Heart left ventricle (tissue), 16 donors: ENCODE results near the gene ELMO2. TPM values are rescaled to one million over a fixed set of nuclear protein-coding genes. Genes with fewer than 3 reads are reported as not detected.

Experiments used
- ATAC-seq, 4 donors: fragments of 200-7000 bp; cut with Tn5 transposase; one replicate each; pipeline ENCODE4 v1.9.1; 2020 to 2022; ENCODE audit warnings: moderate library complexity in 4 of 4, mild to moderate bottlenecking in 3 of 4, moderate number of reproducible peaks in 1 of 4
- DNase-seq, 5 donors: peaks; one replicate each; pipeline ENCODE4 v3.0.0-alpha.2; 2020
- H3K27ac ChIP-seq, 12 donors: fragments of 200-600 bp; sonication (generic) in 4 of 12; one replicate each; pipeline versions ENCODE4 v1.5.0 to v1.8.0; 2016 to 2022; ENCODE audit warnings: mild to moderate bottlenecking in 2 of 12
- H3K27me3 ChIP-seq, 9 donors: fragments of 200-600 bp; sonication (generic) in 2 of 9; one replicate each; pipeline versions ENCODE4 v1.5.1 to v1.8.0; 2016 to 2022; ENCODE audit warnings: mild to moderate bottlenecking in 3 of 9
- H3K36me3 ChIP-seq, 9 donors: fragments of 200-600 bp; sonication (generic) in 2 of 9; one replicate each; pipeline versions ENCODE4 v1.5.0 to v1.8.0; 2018 to 2022; ENCODE audit warnings: mild to moderate bottlenecking in 2 of 9
- H3K4me1 ChIP-seq, 12 donors: fragments of 200-600 bp; sonication (generic) in 4 of 12; one replicate each; pipeline versions ENCODE4 v1.5.0 to v1.8.0; 2016 to 2022; ENCODE audit warnings: mild to moderate bottlenecking in 3 of 12
- H3K4me3 ChIP-seq, 12 donors: fragments of 200-600 bp; sonication (generic) in 4 of 12; one replicate each; pipeline versions ENCODE4 v1.5.0 to v1.8.0; 2017 to 2022; ENCODE audit warnings: mild to moderate bottlenecking in 9 of 12, moderate library complexity in 4 of 12
- H3K9me3 ChIP-seq, 12 donors: fragments of 200-600 bp; sonication (generic) in 4 of 12; one replicate each; pipeline versions ENCODE4 v1.5.0 to v1.8.0; 2016 to 2022; ENCODE audit warnings: mild to moderate bottlenecking in 1 of 12
- POLR2A ChIP-seq, 2 donors: fragments of 450-650 bp; IDR thresholded peaks; one replicate each; pipeline ENCODE4 v1.6.1; 2017; ENCODE audit warnings: antibody characterized with exemption in 2 of 2, mild to moderate bottlenecking in 2 of 2, moderate library complexity in 2 of 2
- WGBS, 4 donors: extraction: QIAGEN DNeasy Blood & Tissue Kit in 2 of 4; methylation state at CpG; one replicate each; pipeline versions ENCODE4 v1.1.5 to v1.1.7; 2013 to 2018; 5-methylcytosine and 5-hydroxymethylcytosine counted together
- intact Hi-C, 10 donors: fragments of 100-400 bp; cut with DNase I; formaldehyde crosslinking; loops; one replicate each; pipeline versions ENCODE4 v1.11.1 to v1.14.2; 2022
- polyA plus RNA-seq, 2 donors: library from polyadenylated mRNA; stranded (reverse); fragments of 200-250 nt; gene quantifications; one replicate each; pipeline ENCODE4 v1.2.3, GENCODE V29; 2013
- total RNA-seq, 9 donors: library from RNA; depleted of rRNA in 2 of 9; stranded (reverse); fragments of >200 nt in 2 of 9; fragmentation: NEBNext Ultra II Directional in 3 of 9; extraction: Animal tissue kit (Norgen Biotek cat#: 25700) in 3 of 9; gene quantifications; one replicate each; pipeline versions ENCODE4 v1.1.0 to v1.2.4, GENCODE V29; 2016 to 2023
- TF ChIP-seq, protein P1 (sequence below), 12 donors: fragments of 200-600 bp; sonication (generic) in 4 of 12; IDR thresholded peaks; one replicate each; pipeline versions ENCODE4 v1.5.0 to v1.8.0; 2018 to 2022; ENCODE audit warnings: antibody characterized with exemption in 12 of 12, mild to moderate bottlenecking in 5 of 12
- donor health status: ischemic (EF 13 %, LVEDD 7.1; RV severe dilation, severe dysfunction).
- donor health status: healthy with polysubstance abuse.
- donor health status: DM: no; HTN: yes; CAD: no.
- donor health status: DM: no; HTN: no; CAD: no.
- donor health status: ischemic (EF 25% LVEDD 6.9; RV normal size, moderate dysfunction).
- donor health status: ischemic (EF 25% LVEDD 5.7; RV mildly dilated, moderate dysfunction).
- donor health status: healthy.
- donor health status: DM: yes; HTN: yes; CAD: no.
- donor health status: ischemic (EF 35%, LVEDD 5.7; RV mildly dilated, moderate dysfunction).
- donor health status: nonischemic (EF 11% LVEDD 7.7; RV severe dilation, severe dysfunction).
- donor health status: DM: yes; HTN: yes; CAD: no.
- donor health status: PGD.
- donor health status: ischemic (EF 29% LVEDD 5.4; RV normal size, mild dysfunction).
- donor health status: nonischemic (EF 23%, LVEDD 6.1; RV moderate dilation, normal function).

ELMO2 gene
- total and polyA plus RNA-seq, 11 donors = 14.6 to 57.5 (median 33.6) TPM

DNA sequence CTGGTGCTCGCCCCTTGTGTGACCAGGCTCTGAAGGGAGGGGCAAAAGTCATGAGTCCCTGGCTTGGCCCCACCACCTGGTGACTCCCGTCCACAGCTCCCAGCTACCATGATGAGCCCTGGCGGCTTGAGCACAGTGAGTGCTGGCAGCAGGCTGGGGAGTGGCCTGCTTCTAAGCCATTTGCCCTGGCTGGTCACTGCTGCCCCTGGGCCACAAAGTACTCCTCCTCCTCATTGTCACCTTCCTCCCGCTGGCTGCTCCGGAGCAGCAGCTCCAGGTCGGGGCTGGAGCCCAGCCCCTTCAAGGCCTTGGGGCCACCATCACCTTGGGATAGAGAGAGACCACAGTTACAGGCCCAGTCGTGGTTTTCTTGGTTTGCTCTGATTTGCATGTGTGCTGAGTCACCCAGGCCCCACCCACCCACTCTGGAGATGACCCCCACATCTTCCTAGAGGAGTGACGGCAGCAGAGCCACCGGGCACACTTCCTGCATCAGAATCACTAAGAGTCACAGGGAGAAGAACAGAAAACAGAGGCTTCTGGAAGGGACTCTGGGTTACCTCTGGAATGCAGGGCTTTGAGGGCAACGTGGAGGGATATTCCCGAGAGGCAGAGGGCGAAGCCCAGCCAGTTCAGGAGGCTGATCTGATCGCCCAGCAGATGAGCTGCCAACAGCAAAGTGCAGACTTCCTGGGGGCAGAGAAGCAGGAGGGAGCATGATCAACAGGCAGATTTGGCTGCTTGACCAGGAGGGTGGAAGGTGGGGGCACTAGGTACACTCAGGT lies 56.0 kb downstream of the ELMO2 start:
- Histone ChIP-seq H3K4me1 (peaks cover 0 to 22% (median 9%) of the 10 kb centered on the region in 12 donors), H3K27ac (no peak overlapping the region), H3K4me3 (no peak overlapping the region), H3K9me3 (no peaks in the 10 kb centered on the region), H3K36me3 (peaks cover 0 to 46% (median 25%) of the 10 kb centered on the region in 9 donors), H3K27me3 (no peaks in the 10 kb centered on the region)
- WGBS, 4 donors = 62 to 78% (median 74%) methylated on average over 7 to 13 of the region's 13 CpGs
- intact Hi-C loops = loop anchor here in 1 of 10 donors (10.0 kb wide), 1 partner anchor 326 kb away; the partner anchor contains the start of gene SLC12A5
- ATAC-seq (no peak), DNase-seq (no peak)
- TF ChIP-seq, protein P1, sequence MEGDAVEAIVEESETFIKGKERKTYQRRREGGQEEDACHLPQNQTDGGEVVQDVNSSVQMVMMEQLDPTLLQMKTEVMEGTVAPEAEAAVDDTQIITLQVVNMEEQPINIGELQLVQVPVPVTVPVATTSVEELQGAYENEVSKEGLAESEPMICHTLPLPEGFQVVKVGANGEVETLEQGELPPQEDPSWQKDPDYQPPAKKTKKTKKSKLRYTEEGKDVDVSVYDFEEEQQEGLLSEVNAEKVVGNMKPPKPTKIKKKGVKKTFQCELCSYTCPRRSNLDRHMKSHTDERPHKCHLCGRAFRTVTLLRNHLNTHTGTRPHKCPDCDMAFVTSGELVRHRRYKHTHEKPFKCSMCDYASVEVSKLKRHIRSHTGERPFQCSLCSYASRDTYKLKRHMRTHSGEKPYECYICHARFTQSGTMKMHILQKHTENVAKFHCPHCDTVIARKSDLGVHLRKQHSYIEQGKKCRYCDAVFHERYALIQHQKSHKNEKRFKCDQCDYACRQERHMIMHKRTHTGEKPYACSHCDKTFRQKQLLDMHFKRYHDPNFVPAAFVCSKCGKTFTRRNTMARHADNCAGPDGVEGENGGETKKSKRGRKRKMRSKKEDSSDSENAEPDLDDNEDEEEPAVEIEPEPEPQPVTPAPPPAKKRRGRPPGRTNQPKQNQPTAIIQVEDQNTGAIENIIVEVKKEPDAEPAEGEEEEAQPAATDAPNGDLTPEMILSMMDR (IDR thresholded peaks at IDR 0.05) = no peak
- TF ChIP-seq POLR2A (IDR thresholded peaks at IDR 0.05) = no peak

DNA sequence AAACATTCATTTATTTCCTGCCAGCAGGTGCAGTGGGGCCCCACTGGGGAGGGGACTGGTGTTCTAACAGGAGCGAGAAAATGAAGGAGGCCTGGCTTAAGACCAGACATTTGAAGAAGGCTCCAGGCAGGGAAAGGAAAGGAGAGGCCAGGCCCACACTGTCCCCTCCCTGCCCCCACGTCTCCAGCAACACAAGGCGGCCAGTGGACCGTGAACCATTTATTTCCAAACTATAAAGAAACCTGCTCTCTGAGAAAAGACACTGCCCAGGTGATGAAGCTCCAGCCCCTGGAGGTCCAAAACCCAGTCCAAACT lies 56.7 kb downstream of the ELMO2 start:
- Histone ChIP-seq H3K4me1 (peaks cover 0 to 22% (median 9%) of the 10 kb centered on the region in 12 donors), H3K27me3 (no peaks in the 10 kb centered on the region), H3K4me3 (no peak overlapping the region), H3K9me3 (no peaks in the 10 kb centered on the region), H3K27ac (no peak overlapping the region), H3K36me3 (peaks cover 0 to 42% (median 25%) of the 10 kb centered on the region in 9 donors)
- intact Hi-C loops = loop anchor here (1.0 to 10.0 kb wide), 6 partner anchors 43 to 325 kb away; partner anchors contain the start of gene SLC12A5 (in 4 of the 10)
- DNase-seq (no peak), ATAC-seq (no peak)
- WGBS, 4 donors = 84 to 98% (median 92%) methylated on average over 4 of the region's 4 CpGs
- TF ChIP-seq, protein P1 (IDR thresholded peaks at IDR 0.05) = no peak

DNA sequence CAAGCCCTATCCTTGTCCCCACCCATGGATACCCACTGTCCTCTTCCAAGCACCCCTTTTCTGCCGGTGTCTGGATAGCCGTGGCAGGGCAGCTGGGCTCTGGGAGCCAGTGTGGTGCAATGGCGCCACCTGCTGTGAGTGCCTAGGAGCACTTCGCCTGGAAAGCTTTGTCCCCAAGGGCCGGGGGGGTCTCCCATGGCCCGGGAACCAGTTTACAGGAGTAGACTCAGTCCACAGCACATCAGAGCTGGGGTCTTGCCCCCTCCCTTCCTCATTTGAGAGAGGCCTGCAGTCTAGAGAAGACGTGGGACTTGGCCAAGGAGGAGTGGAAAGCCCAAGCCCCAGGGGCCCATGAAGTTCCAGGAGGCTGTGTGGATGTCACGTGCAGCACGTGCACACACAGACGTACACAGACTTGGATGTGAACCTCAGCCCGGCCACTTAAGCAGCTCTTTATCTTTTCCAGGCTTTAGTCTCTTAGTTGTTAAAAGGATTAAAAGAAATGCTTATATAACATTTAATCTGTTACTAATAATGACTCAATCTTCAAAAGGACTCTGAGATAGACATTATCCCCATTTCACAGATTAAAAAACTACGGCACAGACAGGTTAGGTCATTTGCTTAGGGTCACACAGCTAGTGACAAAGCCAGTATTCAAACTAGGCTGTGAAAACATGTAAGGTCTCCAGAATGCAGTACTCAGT lies 57.2 kb downstream of the ELMO2 start:
- TF ChIP-seq, protein P1 (IDR thresholded peaks at IDR 0.05) = peak; percentile 65 to 83 (median 77)
- no peak for TF ChIP-seq POLR2A (IDR thresholded peaks at IDR 0.05)
- intact Hi-C loops = loop anchor here (1.0 to 10.0 kb wide), 6 partner anchors 42 to 324 kb away; partner anchors contain the start of gene SLC12A5 (in 3 of the 10)
- ATAC-seq (peak; percentile 47 to 80 (median 71)), DNase-seq (peak; percentile 41 to 81 (median 55))
- Histone ChIP-seq H3K36me3 (peaks cover 0 to 37% (median 25%) of the 10 kb centered on the region in 9 donors), H3K9me3 (no peaks in the 10 kb centered on the region), H3K4me3 (peak overlapping the region in 4 of 12 donors; percentile 14 to 34 (median 20)), H3K4me1 (peaks cover 0 to 22% (median 9%) of the 10 kb centered on the region in 12 donors), H3K27me3 (no peaks in the 10 kb centered on the region), H3K27ac (peak overlapping the region in 1 of 12 donors; percentile 0)
- 41 to 60% (median 46%) methylated on average over 10 to 12 of the region's 12 CpGs for WGBS, 4 donors
